ENCODE measurements around the gene LPAR4. TPM values are rescaled to one million over a fixed set of nuclear protein-coding genes. Genes with fewer than 3 reads are reported as not detected.
A peak's percentile ranks its signal among the peaks of the same experiment; 100 is the strongest.

Gene LPAR4
- total RNA-seq, 1 donor, result 1.3 TPM

- no peak for DNase-seq (ENCODE audit: low read depth)
- TF ChIP-seq CTCF (IDR thresholded peaks at IDR 0.05; ENCODE audit: insufficient read depth, low read length), result no peak
- H3K4me3 ChIP-seq (ENCODE audit: low read depth, low read length), result no peak overlapping the region
These were observed 1.0 kb upstream of the LPAR4 start for GRCh38 chrX:78746496-78746895.

- TF ChIP-seq CTCF (IDR thresholded peaks at IDR 0.05; ENCODE audit: insufficient read depth, low read length), result no peak
- peak overlapping the region; percentile 29 for H3K4me3 ChIP-seq (ENCODE audit: low read depth, low read length)
- DNase-seq (ENCODE audit: low read depth), result peak; percentile 2
These were observed 451 bp downstream of the LPAR4 start for GRCh38 chrX:78747971-78748370.

GRCh38 chrX:78748846-78749245 lies 1.3 kb downstream of the LPAR4 start:
- TF ChIP-seq CTCF (IDR thresholded peaks at IDR 0.05; ENCODE audit: insufficient read depth, low read length), result no peak
- DNase-seq (ENCODE audit: low read depth), result no peak
- no peak overlapping the region for H3K4me3 ChIP-seq (ENCODE audit: low read depth, low read length)

- TF ChIP-seq CTCF (IDR thresholded peaks at IDR 0.05; ENCODE audit: insufficient read depth, low read length), result no peak
- no peak for DNase-seq (ENCODE audit: low read depth)
- H3K4me3 ChIP-seq (ENCODE audit: low read depth, low read length), result no peak overlapping the region
These were observed 6.1 kb downstream of the LPAR4 start for GRCh38 chrX:78753571-78753970.

GRCh38 chrX:78754917-78755316 lies 7.4 kb downstream of the LPAR4 start:
- TF ChIP-seq CTCF (IDR thresholded peaks at IDR 0.05; ENCODE audit: insufficient read depth, low read length), result no peak
- DNase-seq (ENCODE audit: low read depth), result no peak

GRCh38 chrX:78759081-78759480 lies 11.6 kb downstream of the LPAR4 start:
- no peak overlapping the region for H3K4me3 ChIP-seq (ENCODE audit: low read depth, low read length)
- no peak for DNase-seq (ENCODE audit: low read depth)
- TF ChIP-seq CTCF (IDR thresholded peaks at IDR 0.05; ENCODE audit: insufficient read depth, low read length), result no peak

More at GRCh38 chrX:78754917-78755316, 7.4 kb downstream of the LPAR4 start:
- H3K4me3 ChIP-seq (ENCODE audit: low read depth, low read length), result no peak overlapping the region

GRCh38 chrX:78769101-78769755 lies 21.7 kb downstream of the LPAR4 start:
- no peak for DNase-seq (ENCODE audit: low read depth)
- no peak for TF ChIP-seq CTCF (IDR thresholded peaks at IDR 0.05; ENCODE audit: insufficient read depth, low read length)
- no peak overlapping the region for H3K4me3 ChIP-seq (ENCODE audit: low read depth, low read length)

Measured in fibroblast of the aortic adventitia (primary cell).